ENCODE data around the gene RNLS.
A peak's percentile ranks its signal among the peaks of the same experiment; 100 is the strongest.

RNLS gene

DNA sequence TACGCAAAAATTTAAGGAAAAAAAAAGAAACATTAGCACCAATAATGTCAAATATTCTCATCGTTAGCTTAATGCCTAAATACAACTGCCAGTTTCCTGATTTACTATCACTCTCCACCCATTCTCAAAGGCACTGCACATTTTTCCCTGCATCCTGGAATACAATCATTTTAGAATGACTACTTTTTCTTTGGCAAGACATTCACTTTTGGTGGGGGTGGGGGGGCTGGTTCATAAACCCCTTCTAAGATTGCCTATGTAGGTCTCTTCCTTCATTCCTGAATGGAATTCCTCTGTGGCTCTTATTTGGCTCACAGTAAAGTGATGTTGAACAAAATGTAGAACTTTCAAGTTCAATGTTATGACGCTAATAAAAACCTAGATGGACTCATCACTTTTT is 74.3 kb downstream of the RNLS start:
- no peak for DNase-seq (ENCODE audit: low read depth)
- no peak for TF ChIP-seq MAX (IDR thresholded peaks at IDR 0.05; ENCODE audit: low read depth, low read length)
- TF ChIP-seq POLR2A (IDR thresholded peaks at IDR 0.05; ENCODE audit: extremely low read depth, insufficient read length), result no peak
- no peak for TF ChIP-seq MYC (IDR thresholded peaks at IDR 0.05; ENCODE audit: low read depth, low read length)
- TF ChIP-seq, protein P1, sequence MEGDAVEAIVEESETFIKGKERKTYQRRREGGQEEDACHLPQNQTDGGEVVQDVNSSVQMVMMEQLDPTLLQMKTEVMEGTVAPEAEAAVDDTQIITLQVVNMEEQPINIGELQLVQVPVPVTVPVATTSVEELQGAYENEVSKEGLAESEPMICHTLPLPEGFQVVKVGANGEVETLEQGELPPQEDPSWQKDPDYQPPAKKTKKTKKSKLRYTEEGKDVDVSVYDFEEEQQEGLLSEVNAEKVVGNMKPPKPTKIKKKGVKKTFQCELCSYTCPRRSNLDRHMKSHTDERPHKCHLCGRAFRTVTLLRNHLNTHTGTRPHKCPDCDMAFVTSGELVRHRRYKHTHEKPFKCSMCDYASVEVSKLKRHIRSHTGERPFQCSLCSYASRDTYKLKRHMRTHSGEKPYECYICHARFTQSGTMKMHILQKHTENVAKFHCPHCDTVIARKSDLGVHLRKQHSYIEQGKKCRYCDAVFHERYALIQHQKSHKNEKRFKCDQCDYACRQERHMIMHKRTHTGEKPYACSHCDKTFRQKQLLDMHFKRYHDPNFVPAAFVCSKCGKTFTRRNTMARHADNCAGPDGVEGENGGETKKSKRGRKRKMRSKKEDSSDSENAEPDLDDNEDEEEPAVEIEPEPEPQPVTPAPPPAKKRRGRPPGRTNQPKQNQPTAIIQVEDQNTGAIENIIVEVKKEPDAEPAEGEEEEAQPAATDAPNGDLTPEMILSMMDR (IDR thresholded peaks at IDR 0.05; ENCODE audit: low read depth, low read length), result no peak
- no peak overlapping the region for H3K4me3 ChIP-seq (ENCODE audit: low read depth, low read length)

DNA sequence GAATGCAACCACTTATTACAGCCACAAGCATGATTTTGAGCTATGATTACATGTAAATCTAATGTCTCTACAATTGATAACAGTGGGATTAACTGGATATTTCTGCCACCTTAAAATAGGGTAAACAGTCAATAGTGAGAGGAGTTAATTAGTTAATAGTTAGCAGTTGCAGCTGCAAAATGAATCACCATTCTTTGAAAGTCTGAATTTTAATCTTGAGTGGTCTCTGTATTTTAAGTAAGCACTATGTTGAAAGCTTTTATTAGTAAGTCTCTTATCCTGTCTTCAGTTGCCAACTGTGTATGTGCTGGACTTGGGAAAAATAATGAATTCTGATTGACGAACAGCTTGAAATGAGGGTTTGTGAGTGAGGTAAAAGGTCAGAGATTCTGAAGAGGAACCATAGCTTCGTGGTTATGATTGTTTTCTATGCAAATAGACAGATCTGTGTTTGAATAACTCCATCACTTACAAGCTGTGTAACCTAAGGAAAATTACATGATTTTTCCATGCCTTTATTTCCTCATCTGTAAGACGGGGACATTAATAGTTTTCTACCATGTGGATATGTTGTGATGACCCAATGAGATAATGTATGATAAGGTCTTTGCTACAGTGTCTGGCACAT is 75.2 kb downstream of the RNLS start:
- no peak overlapping the region for H3K4me3 ChIP-seq (ENCODE audit: low read depth, low read length)
- TF ChIP-seq MYC (IDR thresholded peaks at IDR 0.05; ENCODE audit: low read depth, low read length) (no peak), POLR2A (IDR thresholded peaks at IDR 0.05; ENCODE audit: extremely low read depth, insufficient read length) (no peak), MAX (IDR thresholded peaks at IDR 0.05; ENCODE audit: low read depth, low read length) (no peak)
- TF ChIP-seq, protein P1 (IDR thresholded peaks at IDR 0.05; ENCODE audit: low read depth, low read length), result no peak
- no peak for DNase-seq (ENCODE audit: low read depth)

- no peak overlapping the region for H3K4me3 ChIP-seq (ENCODE audit: low read depth, low read length)
- TF ChIP-seq POLR2A (IDR thresholded peaks at IDR 0.05; ENCODE audit: extremely low read depth, insufficient read length), result no peak
- no peak for TF ChIP-seq MAX (IDR thresholded peaks at IDR 0.05; ENCODE audit: low read depth, low read length)
- TF ChIP-seq MYC (IDR thresholded peaks at IDR 0.05; ENCODE audit: low read depth, low read length), result no peak
- no peak for DNase-seq (ENCODE audit: low read depth)
These were observed 75.7 kb downstream of the RNLS start for GRCh38 chr10:88507404-88507803.

DNA sequence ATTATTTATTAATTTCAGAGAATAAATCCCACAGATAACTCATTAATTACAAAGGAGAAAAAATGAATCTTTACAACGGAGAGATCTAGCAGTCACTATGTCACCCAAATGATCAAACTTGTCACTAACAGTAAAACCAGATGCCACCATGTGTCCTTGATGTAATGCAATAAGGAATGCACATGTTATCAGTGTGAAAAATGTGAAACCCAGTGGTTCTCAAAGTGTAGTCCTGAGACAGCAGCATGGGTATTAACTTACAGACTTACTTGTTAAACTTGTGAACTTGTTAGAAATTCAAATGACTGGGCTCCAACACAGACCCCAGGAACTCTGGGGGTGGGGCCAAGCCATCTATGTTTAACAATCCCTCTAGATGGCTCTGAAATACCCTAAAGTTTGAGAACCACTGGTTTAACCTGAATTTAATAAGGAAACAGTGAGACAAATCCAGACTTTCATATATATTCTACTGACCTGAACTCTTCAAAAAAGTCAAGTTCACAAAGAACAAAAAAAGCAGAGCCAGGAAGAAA is 77.4 kb downstream of the RNLS start:
- no peak for DNase-seq (ENCODE audit: low read depth)
- 0 out of 2 replicates have a peak, but pooled peaks have one; percentile 30 for TF ChIP-seq MAX (IDR thresholded peaks at IDR 0.05; ENCODE audit: low read depth, low read length)
- TF ChIP-seq MYC (IDR thresholded peaks at IDR 0.05; ENCODE audit: low read depth, low read length), result no peak
- no peak overlapping the region for H3K4me3 ChIP-seq (ENCODE audit: low read depth, low read length)

DNA sequence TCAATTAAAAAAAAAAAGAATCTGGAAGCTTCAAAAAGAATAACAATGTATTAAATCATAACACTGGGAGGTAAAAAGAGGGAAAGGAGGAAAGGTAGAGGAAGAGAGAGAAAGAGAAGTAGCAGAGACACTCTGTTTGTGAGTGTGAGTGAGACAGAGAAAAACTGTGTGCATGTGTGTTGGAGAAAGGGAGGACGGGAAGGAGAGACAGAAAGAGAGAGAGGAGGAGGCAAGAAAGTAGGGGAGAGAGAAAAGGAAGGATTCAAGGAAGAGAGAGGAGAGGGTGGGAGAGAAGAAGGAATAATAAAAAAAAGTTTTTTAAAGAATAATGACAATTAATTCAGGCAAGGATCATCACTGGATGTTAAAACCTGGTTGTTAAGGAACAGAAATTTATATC is 77.9 kb downstream of the RNLS start:
- DNase-seq (ENCODE audit: low read depth), result no peak
- TF ChIP-seq POLR2A (IDR thresholded peaks at IDR 0.05; ENCODE audit: extremely low read depth, insufficient read length), result no peak
- TF ChIP-seq MAX (IDR thresholded peaks at IDR 0.05; ENCODE audit: low read depth, low read length), result no peak
- no peak for TF ChIP-seq MYC (IDR thresholded peaks at IDR 0.05; ENCODE audit: low read depth, low read length)
- TF ChIP-seq, protein P1 (IDR thresholded peaks at IDR 0.05; ENCODE audit: low read depth, low read length), result no peak
- H3K4me3 ChIP-seq (ENCODE audit: low read depth, low read length), result no peak overlapping the region

DNA sequence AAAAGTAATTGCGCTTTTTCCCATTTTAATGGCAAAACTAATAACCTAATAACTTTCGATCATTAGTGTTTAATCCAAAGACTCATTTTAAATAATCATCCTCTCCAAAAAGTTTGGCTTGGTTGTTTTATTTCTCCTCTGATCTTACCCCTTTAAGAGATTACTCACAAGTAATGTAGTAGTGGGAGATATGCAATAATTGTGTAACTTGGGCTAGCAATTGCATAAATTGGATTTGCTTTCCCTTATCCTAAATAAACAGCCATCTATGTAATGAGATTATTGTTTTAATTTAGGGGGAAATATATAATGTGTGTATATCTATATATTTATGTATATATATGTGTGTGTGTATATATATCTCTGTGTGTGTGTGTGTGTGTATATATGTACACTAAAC is 82.5 kb downstream of the RNLS start:
- TF ChIP-seq POLR2A (IDR thresholded peaks at IDR 0.05; ENCODE audit: extremely low read depth, insufficient read length) (no peak), MAX (IDR thresholded peaks at IDR 0.05; ENCODE audit: low read depth, low read length) (no peak), MYC (IDR thresholded peaks at IDR 0.05; ENCODE audit: low read depth, low read length) (no peak)
- TF ChIP-seq, protein P1 (IDR thresholded peaks at IDR 0.05; ENCODE audit: low read depth, low read length), result no peak
- H3K4me3 ChIP-seq (ENCODE audit: low read depth, low read length), result no peak overlapping the region
- DNase-seq (ENCODE audit: low read depth), result no peak
